NCI-H2196 treated with DMSO at 0.1 percent for 48 hours (cell line): ENCODE results near the gene CTBP2.

Experiments used
- DNase-seq: peaks from one replicate; lab custom pipeline; 2025; ENCODE audit not compliant: unreplicated experiment; lab: John Stamatoyannopoulos, UW

Gene CTBP2

DNA sequence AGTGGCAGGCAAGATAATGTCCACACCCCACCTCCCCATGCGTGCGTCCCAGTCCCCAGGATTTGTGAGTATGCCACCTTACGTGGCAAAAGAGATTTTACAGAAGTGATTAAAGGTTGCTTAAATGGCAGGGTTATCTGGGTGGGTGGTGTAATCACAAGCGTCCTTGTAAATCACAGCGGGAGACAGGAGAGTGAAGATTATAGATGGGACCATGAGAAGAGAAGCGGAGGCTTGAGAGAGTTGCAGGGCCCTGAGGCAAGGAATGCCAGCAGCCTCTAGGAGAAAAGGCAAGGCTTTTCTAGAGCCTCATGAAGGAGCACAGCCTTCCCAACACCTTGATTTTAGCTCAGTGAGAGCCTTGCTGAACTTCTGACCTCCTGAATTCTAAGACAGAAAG is 208.2 kb downstream of the CTBP2 start:
- DNase-seq: no peak

DNA sequence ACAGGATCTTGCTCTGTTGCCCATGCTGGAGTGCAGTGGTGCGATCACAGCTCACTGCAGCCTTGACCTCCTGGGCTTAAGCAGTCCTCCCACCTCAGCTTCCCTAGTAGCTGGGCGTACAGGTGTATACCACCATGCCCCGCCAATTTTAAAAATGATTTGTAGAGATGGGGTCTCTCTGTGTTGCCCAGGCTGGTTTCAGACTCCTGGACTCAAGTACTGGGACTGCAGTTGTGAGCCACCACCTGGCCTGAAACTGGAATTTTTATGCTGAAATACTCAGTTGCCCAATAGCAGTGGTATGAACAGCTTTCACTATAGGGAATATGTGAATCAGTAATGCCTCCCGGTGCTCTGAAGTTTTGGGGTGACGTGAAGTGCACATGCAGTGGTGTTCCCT is 210.8 kb downstream of the CTBP2 start:
- no peak for DNase-seq

DNA sequence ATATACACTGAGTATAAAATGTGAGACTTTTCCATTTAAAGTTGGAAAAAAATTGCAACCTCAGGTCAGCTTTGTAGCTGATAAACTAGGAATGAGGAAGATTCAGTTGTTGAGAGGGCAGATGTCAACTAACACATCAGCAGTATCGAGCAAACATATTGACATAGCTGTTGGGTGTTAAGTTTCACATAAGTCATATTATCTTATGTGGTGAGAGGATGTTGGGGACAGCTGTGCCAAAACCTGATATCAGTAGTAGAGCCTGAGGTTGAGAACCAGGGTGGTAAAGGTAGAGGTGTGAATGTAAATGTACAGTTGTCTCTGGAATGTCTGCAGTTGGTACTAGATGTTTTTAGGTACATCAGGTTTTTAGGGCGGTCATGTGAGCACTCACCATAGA is 213.4 kb downstream of the CTBP2 start:
- peak; percentile 6 for DNase-seq

DNA sequence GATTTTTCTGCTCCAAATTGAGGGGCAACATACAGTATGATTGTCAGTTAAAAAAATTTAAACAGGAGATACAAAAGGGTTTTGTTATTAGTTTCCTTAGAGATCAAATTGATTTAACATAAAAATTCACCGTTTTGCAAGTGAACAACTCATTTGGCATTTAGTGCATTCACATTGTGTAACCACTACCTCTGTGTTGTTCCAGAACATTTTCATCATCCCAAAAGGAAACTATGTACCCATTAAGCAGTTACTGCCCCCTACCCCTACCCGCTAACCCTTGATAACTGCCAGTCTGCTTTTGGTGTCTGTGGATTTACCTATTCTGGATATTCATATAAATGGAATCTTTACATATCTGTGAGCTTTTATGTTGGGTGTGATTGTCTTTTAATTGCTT is 215.4 kb downstream of the CTBP2 start:
- DNase-seq: no peak

DNA sequence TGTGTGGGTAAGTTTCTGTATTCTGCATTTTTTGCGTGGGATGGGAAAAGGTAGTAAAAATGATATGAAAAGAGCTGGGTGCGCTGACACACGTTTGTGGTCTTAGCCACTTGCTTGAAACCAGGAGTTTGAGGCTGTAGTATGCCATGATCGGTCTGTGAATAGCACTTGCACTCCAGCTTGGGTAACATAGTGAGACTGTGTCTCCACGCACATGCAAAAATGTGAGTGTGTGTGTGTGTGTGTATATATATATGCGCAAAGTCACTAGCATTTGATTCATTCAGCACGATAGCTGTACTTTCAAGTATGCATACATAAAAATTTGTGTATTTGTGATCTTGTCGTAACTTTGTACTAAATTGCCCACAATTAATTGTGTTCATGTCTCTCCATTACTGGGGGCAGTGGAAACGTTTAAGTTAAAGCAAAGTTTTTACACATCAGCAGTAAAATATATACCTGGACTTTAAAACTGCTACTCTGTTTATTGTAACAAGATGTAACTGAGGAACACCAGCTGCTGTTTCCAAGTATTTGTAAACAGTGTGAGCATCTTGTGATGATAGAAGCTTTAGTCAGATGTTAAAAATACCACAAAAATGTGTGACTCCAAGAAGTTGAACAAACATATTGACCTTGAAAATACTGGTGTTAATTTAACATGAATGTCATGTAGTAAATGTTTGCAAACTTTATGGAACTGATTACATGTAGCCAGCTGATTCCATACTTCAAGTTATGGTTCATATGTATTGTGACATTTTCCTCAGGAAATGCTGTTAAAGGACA is 216.9 kb downstream of the CTBP2 start:
- no peak for DNase-seq

DNA sequence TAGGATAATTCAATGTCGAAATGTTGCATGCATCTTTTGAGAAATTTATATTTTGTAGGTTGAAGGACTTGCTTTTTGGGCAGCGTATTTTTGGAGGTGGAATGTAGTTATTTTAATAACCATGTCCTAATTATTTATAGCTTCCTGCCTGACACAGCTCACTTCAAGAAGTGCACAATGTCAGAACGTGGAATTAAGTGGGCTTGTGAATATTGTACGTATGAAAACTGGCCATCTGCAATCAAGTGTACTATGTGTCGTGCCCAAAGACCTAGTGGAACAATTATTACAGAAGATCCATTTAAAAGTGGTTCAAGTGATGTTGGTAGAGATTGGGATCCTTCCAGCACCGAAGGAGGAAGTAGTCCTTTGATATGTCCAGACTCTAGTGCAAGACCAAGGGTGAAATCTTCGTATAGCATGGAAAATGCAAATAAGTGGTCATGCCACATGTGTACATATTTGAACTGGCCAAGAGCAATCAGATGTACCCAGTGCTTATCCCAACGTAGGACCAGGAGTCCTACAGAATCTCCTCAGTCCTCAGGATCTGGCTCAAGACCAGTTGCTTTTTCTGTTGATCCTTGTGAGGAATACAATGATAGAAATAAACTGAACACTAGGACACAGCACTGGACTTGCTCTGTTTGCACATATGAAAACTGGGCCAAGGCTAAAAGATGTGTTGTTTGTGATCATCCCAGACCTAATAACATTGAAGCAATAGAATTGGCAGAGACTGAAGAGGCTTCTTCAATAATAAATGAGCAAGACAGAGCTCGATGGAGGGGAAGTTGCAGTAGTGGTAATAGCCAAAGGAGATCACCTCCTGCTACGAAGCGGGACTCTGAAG is 217.8 kb downstream of the CTBP2 start:
- no peak for DNase-seq

DNA sequence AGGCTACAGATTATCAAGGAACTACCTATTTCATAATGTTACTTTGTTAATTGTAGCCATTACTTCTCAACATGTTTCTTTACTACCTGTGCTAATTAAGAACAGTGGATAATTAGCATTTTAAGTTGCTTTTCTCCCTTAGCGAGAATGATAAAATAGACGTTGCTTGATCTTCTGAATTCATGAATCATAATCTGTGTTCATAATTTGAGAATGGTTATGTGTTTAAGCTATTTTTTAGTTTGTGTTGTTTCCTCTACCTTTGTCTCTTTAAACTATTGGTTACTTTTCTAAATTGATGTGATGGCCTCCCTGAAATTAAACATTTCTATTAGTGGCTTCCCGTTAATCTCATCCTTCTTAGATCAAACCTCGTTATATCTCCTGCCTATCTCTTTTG is 218.5 kb downstream of the CTBP2 start, which contains the start of gene ZRANB1:
Gene ZRANB1, plus strand, starts transcription at position 301 of the 400 bp plus-strand sequence. CDS start 371 bp downstream, outside the sequence.
- DNase-seq: no peak

DNA sequence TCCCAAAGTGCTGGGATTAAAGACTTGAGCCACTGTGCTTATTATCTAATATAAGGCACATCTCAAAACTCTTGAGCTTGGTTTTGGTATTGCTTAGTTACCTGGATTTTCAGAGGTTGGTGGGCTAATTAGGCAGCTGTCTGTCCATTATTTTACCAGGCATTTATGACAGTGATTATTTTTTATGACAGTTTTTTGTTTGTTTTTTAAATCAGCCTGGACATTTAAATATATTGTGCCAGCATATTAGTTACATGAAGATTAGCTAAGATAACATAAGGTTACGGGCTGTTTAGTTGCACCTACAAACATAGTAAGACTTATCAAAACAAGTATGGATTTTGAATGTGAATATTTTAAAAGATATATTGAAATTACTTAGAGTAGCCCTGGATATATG is 221.1 kb downstream of the CTBP2 start:
- DNase-seq: no peak

DNA sequence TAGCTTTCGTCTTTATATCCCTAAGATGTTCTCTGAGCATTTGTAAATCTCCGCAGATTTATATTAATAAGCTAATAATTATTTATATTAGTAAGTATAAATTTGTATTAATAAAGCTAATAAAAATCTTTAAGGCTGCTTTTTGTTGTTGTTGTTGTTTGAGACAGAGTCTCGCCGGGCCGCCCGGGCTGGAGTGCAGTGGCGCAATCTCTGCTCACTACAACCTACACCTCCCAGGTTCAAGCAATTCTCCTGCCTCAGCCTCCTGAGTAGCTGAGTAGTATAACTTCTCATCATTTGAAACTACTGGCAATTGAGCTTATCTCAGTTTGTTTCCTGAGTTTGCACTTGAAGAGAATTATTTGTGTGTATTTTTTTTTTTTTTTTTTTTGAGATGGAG is 223.6 kb downstream of the CTBP2 start:
- DNase-seq: no peak

DNA sequence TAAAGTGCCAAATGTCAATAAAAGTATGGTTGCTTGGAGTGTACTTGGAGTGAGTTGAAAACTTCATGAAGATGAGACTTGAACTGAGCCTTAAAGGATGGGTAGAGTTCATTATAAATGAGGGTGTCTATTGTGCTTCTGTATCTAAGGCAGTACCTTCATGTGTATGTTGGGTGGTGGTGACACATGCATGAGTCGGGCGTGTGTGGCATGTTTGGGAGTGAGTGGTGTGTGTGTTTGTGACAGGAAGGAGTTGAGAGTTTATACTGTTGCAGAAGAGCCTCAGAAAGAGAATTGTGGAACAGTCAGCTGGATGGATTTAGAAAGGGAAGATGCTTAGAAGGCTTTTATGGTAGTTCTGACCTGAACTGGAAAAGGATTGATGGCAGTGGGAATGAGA is 224.4 kb downstream of the CTBP2 start:
- no peak for DNase-seq
